Measurements from ENCODE around the gene FAM81A.

Gene FAM81A

DNA sequence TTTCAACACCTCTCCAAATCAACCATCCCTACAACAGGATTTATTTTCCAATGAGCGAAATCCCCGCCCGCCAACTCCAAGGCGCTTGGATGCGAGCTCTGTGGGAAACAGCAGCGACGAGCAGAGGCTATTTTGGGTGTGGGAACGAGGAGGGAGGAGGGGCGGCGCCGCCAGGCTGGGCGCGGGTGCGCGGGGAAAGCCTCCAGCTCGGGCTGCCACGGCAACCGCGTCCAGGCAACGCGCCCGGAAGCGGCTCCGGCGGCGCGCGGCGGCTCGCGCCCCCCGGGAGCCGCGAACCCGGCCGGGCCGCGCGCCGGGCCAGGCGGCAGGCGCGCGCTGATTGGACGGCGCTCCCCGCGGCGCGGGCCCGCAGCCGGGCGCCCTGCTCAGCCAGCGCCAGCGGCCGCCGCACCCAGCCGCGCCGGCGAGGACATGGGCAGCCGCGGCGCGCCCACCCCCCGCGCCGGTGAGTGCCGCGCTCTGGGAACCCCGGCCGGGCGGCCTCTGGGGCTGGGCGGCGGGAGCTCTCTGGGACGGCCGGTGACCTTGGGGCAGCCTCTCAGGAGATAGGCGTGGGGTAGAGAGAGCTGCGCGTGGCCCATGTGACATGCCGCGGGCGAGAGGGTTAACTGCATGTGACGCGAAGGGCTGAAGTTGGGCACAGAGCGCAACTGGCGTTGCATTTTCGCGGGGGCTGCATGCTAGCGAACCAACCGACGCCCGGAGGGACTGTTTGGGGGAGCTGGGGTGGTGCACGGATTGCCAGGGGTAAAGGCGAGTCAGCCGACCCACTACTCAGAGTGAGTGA is at the start of gene FAM81A:
TSS of gene FAM81A (plus strand) at position 370 of the 808 bp plus-strand sequence. CDS start 20,441 bp downstream, outside the sequence.
- DNase-seq (ENCODE audit: low read depth, low spot score): peak; percentile 72

DNA sequence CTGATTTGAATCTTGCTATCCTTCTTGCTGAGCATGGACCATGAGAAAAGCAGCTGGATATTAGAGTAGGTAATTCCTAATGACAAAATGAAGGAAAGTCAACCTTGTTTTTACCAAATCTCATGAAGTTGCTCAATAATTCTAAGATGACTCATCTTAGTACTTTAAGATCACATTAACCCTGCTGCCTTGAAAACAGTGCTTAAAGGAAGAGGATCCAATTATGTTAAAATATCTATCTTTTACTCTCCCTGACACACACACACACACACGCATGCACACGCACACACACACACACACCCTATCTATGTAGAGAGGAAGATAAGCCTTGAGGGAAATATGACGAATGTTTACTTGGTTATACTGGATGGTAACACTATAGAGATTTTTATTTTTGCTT is 49.3 kb upstream of the FAM81A start:
- DNase-seq (ENCODE audit: low read depth, low spot score): no peak

DNA sequence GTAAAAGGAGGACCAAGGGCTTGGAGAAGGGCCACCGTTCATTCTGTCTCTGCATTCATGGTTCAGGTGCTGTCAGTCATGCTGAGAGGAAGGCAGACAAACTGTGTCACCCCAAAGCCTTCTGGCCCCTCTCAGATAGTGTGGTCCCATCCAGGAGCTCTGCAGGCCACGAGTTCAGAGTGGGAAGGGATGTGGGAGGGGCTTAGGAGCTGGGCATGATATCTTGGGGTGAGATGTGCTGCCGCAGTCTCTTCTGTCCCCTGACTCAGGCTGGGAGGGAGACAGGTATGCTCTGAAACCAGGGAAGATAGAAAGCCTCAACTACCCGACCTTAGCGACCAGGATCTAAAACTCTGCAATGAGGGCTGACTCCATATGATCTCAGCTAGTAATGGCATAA is 45.7 kb upstream of the FAM81A start:
- DNase-seq (ENCODE audit: low read depth, low spot score): no peak

DNA sequence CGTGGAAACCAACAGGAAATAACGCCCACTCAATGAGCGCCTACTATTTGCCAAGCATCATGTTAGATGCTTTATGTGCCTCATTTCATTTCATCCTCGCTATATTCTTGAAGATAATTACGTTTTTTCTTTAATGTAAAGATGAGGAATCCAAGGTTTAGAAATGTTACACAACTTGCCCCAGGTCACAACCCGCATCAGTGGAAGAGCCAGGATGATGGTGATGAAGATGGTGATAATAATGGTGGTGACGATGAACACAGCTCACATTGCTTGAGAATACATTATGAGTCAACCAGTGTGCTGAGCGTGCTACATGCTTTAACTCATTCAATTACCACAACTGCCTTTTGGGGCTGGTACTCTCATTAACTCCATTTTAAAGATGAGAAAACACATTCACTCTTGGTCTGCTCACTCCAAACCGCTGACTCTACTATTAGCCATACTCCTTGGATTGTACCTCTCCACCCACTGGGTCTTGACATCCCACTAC is 43.8 kb upstream of the FAM81A start:
- DNase-seq (ENCODE audit: low read depth, low spot score): no peak

DNA sequence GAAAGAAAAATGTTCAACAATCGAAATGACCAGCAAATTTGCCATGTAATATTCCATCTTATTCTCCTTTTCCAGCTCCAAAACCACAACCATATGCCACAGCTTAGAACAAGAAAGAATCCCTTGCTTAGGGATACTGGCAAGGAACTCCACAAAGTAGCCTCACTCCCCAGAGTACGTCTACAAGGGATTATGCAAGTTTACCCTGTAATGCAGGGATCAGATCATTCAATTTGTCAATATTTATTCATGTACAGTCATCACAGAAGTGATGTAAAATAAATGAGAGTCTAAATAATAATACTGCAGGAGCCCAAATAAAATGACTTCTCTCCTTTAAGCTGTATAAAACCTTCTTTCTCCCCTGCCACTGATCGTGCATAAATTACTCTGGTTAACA is 41.8 kb upstream of the FAM81A start:
- DNase-seq (ENCODE audit: low read depth, low spot score): no peak

DNA sequence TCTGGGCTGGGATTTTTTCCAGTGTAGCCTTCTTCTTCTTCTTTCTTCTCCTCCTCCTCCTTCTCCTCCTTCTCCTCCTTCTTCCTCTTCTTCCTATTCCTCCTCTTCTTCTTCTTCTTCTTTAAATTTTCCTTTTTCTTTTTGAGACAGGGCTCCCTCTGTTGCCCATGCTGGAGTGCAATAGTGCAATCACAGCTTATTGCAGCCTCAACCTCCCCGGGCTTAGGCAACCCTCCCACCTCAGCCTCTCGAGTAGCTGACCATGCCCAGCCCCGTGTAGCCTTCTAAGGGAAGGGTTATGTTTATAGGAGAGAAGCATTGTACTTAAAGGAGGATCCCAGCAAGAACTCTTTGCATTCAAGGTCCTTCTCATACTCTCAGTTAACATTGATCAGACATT is 41.3 kb upstream of the FAM81A start:
- no peak for DNase-seq (ENCODE audit: low read depth, low spot score)

DNA sequence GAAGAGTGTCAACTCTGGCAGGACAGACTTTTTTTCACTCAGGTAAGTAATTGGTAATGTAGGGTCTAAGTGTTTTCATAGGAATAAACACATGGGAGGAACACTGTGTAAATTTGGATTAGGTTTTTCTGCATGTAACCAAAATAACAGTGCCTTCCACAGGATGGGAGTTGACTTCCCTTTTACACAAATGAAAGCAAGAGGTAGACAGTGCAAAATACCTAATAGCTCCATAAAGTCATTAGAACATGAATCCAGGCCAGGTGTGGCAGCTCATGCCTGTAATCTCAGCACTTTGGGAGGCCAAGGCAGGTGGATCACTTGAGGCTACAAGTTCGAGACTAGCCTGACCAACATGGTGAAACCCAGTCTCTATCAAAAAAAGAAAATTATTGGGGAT is 39.8 kb upstream of the FAM81A start:
- DNase-seq (ENCODE audit: low read depth, low spot score): no peak

DNA sequence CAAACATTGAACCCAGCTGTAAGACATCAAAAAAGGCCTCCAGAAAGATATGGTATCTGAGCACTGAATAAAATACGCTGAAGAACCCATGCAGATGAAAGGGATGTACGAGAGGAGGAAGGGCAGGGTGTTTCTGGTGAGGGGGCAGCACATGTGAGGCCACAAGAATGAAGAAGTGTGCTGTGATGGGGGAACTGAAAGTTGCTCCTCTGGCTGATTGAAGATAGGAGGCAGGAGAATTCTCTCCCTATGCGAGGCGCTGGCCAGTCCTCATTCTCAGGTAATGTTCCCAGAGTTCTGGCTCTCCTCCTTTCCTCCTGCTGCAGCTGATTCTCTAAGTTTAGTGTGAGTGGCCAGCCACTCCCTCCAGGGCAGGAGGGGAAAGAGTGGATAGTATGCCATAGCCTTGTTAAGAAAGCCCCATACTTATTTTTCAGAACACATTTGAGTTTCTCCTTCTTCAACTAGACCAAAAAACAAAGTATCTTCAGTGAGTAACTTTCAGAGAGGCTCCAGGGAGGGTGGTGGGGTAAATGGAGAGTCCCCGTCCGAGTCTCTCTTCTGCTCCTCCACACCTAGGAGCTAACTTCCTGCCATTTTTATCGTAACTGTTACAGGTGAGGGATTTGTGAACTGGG is 38.4 kb upstream of the FAM81A start:
- DNase-seq (ENCODE audit: low read depth, low spot score): peak; percentile 19

DNA sequence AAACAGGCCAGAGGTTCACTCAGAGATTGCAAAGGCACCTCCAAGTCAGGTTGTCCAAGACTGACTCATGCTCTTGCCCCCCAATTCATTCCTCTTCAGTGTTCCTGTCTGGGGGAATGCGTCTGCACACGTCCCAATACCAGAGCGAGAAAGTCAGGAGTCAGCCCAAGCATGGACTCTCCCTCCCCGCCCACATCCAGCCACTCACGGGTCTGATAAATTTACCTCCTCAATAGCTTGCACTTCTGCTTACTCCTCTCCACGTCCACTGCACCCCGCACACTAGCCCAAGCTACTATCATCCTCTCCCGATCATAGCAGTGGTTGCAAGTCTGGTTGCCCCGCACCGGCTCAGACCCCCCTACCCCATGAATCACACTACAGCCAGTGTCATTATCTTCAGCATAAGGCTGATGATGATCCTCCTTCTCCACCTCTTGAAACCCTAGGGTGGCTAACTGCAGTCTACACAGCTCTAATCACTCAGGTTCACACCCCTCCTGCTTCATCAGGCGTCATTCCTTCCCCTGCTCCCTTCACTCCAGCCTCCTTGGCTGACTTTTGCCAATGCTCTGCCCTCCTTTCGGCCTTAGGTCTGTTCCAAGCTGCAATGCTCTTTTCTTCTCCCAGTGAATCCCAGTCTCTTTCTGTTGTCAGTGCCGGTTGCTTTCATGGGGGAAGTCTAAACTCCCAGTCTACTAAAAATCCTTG is 37.7 kb upstream of the FAM81A start:
- peak; percentile 16 for DNase-seq (ENCODE audit: low read depth, low spot score)

DNA sequence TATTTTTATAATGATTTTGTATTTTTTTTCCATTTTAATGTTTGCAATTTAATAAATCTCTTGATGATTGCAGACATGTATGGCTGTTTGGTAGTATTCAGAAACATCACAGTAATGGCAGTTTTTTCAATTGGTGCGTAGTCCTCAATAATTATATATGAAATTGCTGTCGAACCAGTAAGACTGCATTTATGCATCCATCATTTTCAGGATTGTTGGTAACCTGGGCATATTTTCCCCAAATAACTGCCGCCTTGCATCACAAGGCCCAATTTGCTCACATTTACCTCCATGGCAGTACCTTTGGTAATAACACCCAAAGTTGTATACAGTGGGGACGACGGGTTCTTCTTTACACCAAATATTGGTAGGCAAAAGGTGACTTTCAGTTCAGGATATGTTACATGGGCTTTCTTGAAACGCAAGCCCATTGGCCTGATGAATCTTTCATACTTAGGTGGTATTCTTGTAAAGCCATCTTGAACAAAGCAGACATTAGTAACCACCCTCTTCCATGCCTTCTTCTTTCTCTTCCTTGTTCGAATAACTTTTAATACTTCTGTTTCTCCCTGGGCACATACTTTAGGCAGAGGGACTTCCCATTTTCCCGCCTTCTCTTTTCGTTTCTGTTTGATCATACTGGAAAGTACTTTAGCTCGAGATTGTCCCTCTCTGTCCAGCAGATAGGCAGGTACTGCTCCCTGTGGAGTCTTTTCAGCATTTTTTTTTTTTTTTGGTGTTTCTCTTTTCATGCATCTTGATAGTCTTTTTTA is 36.7 kb upstream of the FAM81A start:
- DNase-seq (ENCODE audit: low read depth, low spot score): peak; percentile 4

DNA sequence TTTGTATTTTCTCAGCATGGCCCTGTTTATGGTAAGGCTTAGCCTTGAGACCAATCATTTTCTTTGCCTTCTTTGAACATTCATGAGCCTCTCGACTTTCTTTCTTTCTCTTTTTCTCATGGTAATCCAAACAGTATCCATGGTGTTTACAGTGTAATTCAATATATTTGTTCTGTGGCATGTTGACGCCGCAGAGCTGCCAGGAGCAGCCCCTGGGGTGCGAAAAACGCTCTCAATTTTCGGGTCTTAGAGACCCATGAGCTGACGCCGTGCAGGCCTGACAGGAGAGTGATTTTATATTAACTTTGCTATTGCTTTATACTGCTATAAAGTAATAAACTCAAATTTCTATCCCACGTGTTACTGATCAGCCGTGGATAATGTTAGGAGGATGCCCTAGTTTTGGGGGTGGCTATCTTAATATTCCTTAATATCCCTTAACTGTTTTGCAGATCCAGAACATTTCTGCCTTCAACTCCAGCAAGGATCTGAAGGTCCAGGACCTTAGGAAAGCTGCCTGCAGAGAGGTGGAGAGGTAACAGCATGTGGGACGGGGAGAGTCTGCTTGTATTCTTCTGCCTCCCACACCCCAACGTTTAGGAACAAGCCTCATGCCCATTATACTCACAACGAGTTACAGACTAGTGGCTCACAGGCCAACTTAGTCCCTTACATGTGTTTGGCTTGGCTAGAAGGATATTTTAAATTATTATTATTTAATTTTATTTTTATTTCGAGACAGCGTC is 36.0 kb upstream of the FAM81A start:
- DNase-seq (ENCODE audit: low read depth, low spot score): peak; percentile 30

DNA sequence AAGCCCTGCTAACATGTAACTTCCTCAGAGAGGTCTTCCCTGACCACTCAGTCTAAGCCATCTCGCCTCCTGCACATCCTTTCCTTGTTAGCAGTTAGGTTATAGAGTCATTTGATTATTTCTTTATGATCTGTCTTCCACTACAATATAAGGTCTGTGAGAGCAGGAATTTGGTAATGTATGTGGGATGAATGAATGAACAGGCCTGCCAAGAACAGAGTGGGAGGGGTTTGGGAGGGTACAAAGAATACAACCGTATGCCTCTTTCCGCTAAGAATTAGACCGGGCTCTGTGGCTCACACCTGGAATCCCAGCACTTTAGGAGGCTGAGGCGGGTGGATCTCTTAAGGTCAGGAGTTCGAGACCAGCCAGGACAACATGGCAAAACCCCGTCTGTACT is 32.9 kb upstream of the FAM81A start:
- DNase-seq (ENCODE audit: low read depth, low spot score): no peak

DNA sequence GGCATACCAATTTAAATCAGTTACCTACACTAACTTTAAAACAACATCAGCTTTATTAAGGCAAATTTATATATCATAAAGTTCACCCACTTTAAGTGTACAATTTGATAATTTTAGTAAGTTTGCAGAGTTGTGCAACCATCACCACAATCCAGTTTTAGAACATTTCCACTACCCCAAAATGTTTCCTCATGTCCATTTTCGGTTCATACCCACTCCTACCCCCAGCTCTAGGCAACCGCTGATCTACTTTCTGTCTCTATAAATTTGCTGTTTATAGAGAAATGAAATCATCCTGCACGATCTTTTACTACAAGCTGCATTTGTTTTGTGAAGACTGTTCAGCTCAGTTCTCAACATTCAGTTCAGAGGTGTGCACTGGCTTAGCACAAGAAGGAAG is 31.5 kb upstream of the FAM81A start:
- DNase-seq (ENCODE audit: low read depth, low spot score): no peak

DNA sequence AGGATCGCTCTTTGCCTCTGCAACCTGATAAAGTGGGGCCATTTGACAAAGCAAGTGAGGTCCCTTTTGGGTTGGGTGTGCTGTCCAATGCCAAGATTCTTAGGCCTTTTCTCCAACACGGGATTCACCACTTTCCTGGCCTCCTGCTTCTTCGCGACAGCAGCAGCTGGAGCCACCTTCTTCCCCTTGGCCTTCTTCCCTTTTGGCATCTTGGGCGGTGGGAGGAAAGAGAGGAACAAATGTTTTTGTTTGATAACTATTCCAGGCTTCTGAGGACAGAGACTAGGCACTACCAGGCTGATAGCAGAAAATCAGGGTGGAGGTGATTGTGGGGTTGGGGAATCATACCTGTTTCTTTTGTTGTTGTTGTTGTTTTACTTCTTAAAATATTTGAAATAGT is 30.0 kb upstream of the FAM81A start:
- DNase-seq (ENCODE audit: low read depth, low spot score): no peak

DNA sequence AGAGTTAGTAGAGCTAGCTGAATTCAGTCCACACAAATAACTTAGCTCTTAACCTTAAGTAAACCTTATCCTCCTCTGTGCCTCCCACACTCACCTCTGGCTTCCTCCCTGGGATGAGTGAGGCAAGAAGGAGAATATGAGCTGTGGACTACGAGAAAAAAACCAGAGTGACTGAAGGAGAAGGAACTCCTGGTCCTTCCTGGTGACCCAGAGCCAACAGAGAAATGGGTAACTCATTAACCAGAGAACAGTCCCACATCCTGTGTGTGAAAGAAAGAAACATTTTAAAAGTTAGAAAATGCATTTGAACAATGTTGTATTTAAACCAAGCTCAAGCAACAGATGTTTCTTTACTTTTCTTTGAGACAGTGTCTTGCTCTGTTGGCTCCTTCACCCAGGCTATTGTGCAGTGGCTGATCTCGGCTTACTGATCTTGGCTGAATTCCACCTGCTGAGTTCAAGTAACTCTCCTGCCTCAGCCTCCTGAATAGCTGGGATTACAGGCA is 27.5 kb upstream of the FAM81A start:
- no peak for DNase-seq (ENCODE audit: low read depth, low spot score)

DNA sequence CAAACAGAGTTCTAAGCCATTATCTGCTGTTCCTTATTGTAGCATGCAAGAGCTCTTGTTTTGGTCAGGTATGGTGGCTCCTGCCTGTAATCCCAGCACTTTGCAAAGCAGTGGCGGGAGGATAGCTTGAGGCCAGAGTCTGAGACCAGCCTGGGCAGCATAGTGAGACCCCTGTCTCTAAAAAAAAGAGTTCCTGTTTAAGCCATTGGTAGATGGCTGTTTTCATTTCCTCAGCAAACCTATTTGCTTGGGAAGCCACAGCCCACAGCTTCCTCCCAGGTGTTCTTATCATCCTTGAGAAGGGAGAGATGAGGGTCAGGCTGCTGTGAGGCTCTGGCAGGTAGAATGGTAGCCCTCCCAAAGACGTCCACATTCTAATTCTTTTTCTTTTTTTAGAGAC is 24.4 kb upstream of the FAM81A start:
- DNase-seq (ENCODE audit: low read depth, low spot score): no peak

DNA sequence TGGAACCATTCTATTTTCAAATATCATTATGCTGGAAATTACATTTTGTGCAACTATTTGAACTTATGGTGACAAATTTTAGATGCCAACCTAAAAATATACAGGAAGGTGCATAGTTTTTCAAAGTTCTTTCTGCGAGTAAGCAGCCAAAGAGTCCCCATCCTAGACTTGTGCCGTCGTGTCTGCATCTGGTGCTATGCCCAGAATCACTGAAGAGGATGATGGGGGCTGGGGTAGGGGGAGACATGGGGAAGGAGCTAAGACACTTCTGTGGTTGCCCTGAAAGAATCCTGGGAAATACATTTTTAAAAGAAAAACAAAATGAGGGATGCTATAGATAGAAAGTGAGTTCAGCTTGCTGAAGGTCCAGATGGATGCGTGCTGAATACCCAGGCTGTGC is 21.2 kb upstream of the FAM81A start:
- no peak for DNase-seq (ENCODE audit: low read depth, low spot score)

DNA sequence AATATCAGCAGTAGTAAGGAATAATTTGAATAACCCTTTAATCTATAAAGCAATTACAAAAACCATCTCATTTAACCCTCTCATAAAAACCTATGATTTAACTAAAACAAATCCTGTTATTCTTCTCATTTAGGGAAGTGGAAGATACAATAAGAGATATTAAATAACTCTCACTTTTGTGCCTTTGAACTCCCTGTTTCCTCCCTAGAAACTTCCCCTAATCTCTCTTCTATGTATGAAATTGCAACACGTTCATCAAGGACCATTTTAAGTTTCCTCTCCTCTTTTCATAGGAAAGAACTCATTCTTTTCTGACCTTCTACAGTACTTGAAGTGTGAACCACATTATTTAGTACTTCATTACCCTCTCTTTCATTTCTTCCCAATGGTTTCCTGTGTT is 18.8 kb upstream of the FAM81A start:
- no peak for DNase-seq (ENCODE audit: low read depth, low spot score)

DNA sequence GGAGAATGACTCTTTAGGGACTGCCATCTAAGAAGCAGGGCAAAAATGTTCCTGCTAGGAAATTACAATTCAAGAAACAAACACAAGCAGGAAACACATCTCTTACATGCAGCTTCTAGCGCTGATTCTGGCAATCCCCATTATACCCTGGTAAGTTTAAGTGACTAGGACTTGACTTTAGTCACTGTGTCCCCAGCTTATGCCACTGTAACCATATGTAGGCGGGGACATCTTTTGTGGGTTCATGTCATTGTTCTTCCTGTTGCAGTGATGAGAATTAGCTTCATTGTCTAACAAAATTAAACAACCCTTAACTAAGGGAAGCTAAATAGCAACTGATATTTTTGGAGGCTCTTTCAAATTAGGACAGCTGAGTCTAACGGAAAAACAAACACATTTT is 17.9 kb upstream of the FAM81A start:
- no peak for DNase-seq (ENCODE audit: low read depth, low spot score)

DNA sequence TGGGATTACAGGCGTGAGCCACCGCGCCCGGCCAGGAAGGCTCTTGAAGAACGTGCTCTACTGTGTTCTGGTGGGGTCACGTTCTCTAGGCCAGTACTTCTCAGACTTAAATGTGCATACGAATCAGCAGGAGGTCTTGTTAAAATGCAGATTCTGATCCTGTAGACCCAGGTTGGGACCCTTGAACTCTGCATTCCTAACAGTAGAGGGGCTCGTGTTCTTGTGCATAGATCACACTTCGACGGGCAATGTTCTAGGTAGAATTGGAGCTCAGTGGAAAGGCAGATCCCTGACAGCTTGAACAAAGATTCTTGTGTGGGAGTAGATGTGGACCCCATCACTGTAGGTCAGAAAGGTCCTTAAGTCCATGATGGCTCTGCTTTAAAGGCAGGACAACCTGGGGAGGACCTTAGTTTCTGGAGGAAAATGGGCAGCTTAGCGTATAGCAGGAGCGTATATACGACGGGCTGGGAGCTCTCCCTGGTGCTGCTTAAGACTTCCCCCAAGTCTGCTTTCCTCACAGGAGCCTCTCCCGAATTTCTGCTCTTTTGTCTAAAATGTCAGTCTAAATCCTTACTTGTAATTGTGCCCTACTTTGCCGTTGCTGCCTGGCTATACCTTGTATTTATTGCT is 16.9 kb upstream of the FAM81A start:
- peak; percentile 67 for DNase-seq (ENCODE audit: low read depth, low spot score)

Data from ELF-1 (cell line).